Umbilical cord (tissue), 2 donors: ENCODE measurements around the gene GPR156. TPM values are rescaled to one million over a fixed set of nuclear protein-coding genes. Genes with fewer than 3 reads are reported as not detected.
"Not testable (repeated sequence)": the region's sequence is repeated elsewhere in the genome, so short reads cannot be mapped to it uniquely, and the experiment has no call there.

ENCODE experiments used
- DNase-seq: peaks from one replicate; pipeline ENCODE4 v3.0.0-alpha.2; 2015; ENCODE audit warnings: low spot score
- total RNA-seq: library from RNA; depleted of rRNA; stranded (reverse); fragments of >200 nt; gene quantifications from one replicate; pipeline ENCODE4 v1.2.3, GENCODE V29; 2014; ENCODE audit warnings: low replicate concordance; ENCODE audit not compliant: insufficient read depth

GPR156 gene
- total RNA-seq, result 0.96 TPM

DNA sequence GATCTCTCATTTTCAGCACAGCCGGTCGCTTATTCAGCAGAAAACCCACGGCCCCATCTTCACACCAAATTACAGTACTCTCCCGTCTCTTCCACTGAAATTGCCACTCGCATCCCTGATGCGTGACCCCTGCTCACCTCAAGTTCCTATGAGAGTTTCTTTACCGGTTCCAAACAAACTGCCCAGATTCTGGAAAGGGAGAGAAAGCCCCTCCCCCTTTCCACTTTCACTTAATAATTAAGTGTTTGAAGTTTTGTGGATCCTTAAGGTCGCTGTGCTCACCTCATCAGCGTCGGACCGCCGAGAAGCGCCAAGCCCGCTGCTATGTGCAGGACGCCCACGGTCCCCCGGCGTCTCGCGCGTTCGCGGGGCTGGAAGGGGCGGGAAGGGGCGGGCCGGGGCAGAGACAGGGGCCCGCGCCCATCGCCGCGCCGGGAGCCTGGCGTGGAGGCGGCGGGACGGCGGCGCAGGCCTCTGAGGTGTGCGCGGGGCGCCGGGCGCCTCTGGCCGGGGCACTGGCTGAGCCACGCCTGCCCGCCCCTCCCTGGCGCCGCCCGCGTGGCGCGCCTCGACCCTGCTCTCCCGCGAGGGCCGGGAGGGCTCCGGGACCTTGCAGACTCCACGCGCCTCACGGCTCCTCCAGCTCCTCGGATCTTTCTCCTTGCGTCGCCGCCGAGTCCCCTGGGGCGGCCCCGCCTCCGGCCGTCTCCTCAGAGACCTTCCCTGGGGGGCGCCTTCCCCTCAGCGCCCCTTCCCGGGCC is at the start of gene GPR156:
TSS of gene GPR156 (minus strand) at position 476 of the 761 bp plus-strand sequence. CDS start 41,124 bp downstream, outside the sequence.
- no peak for DNase-seq

DNA sequence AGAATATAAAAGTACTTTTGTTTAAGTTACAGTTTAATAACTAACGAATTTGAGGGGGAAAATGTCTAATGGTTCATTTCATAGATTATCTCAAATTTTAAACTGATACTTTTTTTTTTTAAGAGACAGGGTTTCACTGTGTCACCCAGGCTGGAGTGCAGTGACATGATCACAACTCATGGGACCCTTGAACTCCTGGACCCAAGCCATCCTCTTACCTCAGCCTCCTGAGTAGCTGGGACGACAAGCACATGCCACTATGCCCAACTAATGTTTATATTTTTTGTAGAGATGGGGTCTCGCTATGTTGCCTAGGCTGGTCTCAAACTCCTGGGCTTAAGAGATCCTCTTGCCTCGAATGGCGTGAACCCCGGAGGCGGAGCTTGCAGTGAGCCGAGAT is 47.6 kb upstream of the GPR156 start:
- no peak for DNase-seq

- DNase-seq, result no peak
Observed at GRCh38 chr3:120331076-120331475, 46.1 kb upstream of the GPR156 start.

DNA sequence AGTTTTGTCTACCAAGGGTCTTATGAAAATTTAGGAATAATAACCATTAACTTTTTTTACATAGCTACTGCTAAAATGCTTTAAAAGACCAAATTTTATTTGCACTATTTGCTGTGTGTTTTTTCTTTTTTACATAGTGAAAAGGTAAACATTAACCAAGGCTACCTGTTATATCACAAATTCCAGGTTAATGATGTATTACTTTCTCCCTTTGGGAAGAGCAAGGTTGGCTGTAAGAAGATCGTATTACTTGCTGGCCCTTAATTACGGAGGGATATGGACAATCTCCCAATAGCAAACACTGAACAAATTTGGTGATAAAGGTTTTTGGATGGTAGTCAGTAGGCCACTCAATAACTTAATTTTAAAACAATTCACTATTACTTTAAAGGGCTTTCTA is 41.8 kb upstream of the GPR156 start:
- DNase-seq, result no peak

DNA sequence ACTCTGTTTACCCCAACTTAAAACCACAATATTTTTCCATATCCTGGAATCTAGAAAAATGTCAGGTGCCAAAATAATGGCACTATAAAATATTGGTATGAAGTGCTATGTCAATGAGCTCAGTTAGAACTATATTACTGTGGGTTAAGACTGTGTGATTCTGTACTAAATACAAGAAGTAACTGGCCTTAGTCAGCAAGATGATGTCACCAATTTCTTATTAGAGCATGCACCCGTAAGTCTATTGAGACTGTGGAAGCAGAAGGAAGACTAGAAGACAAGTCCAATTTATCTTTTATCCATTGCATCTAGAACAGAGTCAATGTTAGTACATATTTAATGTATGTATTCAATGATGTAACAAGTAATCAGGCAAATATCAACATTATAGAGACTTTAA is 39.2 kb upstream of the GPR156 start:
- no peak for DNase-seq

DNA sequence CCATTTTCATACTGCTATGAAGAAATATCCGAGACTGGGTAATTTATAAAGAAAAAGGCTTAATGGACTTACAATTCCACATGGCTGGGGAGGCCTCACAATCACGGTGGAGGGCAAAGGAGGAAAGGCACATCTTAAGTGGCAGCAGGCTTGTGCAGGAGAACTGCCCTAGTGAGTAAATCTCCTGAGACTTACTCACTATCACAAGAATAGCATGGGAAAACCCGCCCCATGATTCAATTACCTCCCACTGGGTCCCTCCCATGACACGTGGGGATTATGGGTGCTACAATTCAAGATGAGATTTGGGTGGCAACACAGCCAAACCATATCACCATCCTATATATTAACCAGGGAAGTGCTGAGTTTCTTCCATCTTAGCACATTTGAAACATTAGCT is 38.7 kb upstream of the GPR156 start:
- DNase-seq, result not testable (repeated sequence)

DNA sequence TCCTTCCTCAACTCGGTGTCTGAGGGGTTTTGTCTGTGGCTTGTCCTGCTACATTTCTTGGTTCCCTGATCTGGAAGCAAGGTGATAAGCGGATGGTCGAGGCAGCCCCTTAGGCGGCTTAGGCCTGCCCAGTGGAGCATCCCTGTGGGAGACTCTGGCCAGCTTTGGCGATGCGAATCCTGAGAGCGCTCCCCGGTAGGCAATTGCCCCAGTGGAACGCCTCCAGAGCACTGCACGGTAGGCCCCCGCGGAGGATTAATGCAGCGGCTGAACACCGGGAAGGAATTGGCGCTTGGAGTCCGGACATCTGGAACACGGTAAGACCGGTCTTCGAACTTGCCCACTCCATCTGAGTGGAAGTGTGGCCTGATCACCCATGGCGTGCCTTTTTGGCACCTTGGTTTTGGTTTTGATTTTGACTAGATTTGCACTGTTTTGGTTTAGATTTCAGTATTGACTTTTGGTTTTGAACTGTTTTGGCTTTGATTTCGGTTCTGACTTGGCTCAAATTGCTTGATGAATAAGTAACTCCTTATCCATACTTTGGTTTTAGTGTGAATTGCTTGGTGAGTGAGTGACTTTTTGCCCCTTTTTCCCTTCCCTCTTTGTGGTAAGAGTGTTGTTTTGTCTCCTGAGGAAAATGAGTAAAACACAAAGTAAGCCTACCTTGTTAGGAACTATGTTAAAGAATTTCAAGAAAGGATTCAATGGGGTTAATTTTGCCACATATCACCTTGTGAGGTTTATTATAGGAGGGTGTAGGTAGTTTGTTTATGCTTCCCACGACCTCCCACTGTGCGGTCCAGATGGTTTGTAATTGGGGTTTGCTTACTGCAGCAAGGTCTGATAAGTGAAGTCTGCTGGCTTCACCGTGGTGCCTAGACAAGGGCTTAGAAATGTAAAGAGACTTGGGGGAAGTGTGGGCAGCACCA is 27.1 kb upstream of the GPR156 start:
- DNase-seq, result no peak

DNA sequence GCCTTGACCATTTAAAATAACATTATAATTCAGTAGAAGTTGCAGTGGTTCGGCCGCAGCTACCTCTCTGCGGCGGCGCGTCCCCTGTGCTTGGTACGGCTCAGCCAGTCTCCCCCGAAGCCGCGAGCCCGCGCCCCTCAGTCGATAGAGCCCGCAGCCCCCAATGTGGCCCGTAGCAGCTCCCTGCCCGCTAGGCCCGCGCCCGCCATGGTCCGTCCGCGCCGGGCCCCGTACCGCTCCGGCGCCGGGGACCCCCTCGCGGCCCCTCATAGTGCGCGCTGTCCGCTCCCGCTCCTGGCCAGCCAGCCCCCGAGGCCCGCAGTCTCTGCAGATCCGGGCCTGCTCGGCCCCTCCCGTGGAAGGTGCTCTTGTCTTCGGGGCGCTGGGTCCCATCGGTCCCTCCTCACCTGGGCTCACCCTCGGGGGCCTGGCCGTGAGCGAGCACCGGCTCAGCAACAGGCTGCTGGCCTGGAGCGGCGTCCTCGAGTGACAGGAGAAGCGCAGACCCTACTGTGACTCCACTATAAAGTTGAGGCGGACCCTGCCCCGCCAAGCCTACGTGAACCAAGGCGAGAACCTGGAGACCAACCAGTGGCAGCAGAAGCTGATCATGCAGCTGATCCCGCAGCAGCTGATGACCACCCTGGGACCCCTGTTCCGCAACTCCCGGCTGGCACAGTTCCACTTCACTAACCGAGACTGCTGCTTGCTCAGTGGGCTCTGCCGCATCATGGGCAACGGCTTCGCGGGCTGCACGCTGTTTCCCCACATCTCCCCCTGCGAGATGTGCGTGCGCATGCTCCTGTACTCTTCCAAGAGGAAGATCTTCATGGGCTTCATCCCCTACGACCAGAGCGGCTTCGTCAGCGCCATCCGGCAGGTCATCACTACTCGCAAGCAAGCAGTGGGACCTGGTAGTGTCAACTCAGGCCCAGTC is 21.8 kb upstream of the GPR156 start:
- DNase-seq, result no peak

GRCh38 chr3:120304616-120305015 is 19.6 kb upstream of the GPR156 start:
- DNase-seq, result peak; percentile 19

DNA sequence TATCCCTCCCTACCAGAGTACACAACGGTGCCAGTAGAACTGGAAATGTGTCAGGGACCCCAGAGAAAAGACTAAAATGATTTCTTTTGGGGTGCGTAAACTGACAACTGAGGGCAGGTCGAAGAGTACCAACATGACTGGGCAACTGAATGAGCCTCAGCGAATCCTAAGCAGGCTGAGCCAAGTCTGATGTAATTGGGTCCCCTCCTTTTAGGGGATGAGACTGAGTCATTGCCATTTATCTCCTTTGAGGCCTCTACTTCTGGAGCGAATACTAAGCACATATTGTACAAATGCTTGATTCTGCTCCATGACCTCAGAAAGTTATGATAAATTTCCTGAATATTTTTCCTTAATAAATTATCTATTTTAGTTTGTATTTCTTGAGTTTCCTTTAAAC is 17.3 kb upstream of the GPR156 start:
- DNase-seq, result peak; percentile 79

DNA sequence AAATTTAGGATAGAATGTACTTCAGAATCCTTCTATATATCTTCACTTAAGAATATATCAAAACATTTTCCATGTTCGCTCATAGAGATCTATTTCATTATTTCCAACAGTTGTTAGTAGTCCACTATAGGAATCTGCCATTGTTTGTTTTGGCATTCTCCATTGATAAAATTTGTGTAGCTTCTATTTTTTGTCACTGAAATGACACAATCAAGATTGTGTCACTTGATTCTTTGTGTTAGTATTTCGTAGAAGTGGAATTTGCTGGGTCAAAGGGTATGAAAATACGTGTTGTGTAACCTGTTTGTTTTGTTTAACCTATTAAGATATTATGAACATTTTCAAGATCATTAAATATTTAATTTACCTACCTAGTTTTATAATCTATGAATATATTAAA is 15.9 kb upstream of the GPR156 start:
- DNase-seq, result no peak

DNA sequence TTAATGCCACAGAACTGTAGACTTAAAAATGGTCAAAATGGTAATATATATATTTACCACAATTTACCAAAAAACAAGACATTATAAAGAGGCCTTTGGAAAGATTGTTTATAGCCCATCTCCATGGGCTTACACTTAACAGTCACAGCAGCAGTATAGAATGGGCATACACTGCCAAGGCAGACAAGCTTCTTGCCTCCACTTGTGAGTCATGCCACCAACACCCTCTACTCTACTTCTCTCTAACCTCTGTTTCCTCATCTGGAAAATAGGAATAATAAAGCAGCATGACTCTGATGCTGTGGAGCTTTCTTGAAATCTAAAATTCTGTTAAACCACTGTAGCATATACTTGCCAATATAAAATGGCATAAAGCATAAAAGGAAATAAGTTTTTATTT is 14.4 kb upstream of the GPR156 start:
- DNase-seq, result no peak

GRCh38 chr3:120298996-120299395 is 14.0 kb upstream of the GPR156 start:
- no peak for DNase-seq

- DNase-seq, result not testable (repeated sequence)
Observed at GRCh38 chr3:120291552-120291951, 6.5 kb upstream of the GPR156 start.

- no peak for DNase-seq
Observed at GRCh38 chr3:120289636-120290035, 4.6 kb upstream of the GPR156 start.

DNA sequence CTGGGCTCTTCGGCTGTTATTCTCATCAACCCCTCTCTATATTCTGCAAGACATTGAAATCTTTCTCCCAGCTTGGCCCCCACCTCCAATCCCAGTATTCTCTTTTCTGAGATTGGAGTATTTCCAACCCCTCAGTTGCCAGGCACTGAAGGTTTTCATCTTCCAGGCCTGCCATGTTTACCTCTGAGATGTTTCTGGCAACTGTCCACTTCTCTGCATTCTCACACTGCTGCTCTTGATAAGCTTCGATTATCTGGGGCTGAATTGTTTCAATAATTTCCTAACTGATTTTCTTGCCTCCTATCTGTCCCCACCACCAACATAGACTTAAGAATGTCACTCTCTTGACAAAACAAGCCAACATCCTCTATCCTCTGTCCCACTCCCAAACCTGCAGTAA is 1.4 kb upstream of the GPR156 start:
- no peak for DNase-seq

DNA sequence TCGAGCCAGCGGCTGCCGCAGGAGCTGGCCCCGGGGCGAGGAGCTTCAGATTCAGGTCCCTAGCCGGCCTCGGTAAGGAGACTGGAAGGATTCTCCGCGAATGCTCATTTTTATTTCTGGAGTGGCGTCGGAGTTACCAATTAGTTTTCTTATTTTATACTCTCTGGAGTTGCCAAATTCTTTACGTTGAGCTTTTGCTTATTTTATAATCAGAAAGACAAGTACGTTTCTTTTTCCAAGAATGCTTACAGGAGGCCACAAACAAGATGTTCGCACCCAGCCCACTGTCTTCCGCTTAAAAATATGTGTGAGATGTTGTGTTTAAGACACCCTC is 453 bp upstream of the GPR156 start:
- no peak for DNase-seq

DNA sequence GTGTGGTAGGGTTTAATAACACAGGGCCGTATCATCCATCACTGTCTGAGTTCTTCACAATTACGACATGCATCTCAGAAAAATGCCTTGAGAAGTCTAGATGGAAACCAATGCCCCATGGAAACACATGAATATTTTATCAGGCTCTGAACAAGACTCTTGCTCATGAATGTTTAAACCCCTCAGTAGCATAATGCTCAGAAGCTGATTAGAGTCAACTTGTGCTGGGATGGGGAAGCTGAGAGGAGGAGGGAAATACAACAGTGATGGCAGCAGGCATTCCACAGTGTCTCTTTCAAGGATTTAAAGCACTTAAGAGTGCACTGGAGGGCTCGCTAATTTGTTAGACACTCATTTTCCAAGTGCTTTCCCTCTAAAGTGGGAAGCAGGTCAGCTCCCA is 3.8 kb downstream of the GPR156 start:
- no peak for DNase-seq

- no peak for DNase-seq
Observed at GRCh38 chr3:120280566-120280965, 4.5 kb downstream of the GPR156 start.

DNA sequence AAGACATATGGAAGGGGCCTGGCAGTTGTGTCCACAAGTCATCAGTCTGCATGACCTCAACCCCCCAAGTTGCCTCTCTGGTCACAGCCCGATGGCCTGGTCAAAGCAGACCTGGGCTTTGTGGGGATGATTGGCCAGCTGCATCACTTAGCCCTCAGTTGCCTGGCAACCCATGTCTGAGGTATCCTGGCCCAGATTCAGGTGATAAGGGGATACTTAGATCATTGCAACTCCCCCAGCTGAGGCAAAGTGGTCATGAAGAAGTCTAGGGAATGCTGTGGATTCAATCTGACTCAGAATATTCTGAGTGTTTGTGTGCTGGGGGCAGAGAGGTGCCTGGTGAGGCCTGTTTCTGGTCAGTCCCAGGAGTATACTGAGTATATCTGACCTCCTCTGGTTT is 5.0 kb downstream of the GPR156 start:
- no peak for DNase-seq

DNA sequence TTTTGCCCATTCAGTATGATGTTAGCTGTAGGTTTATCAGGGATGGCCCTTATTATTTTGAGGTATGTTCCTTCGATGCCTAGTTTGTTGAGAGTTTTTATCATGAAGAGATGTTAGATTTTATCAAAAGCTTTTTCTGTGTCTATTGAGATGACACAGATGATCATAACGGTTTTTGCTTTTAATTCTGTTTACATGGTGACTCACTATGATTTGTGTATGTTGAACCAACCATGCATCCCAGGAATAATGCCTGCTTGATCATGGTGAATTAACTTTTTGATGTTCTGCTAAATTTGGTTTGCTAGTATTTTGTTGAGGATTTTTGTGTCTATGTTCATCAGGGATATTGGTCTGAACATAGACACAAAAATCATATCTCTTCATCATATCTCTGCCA is 8.3 kb downstream of the GPR156 start:
- DNase-seq, result peak; percentile 35

- peak; percentile 69 for DNase-seq
Observed at GRCh38 chr3:120275618-120276017, 9.4 kb downstream of the GPR156 start.
